HG03039 (cell line): ENCODE data around the gene NEDD4.
A peak's percentile ranks its signal among the peaks of the same experiment; 100 is the strongest.
"Not testable (repeated sequence)": the region's sequence is repeated elsewhere in the genome, so short reads cannot be mapped to it uniquely, and the experiment has no call there.

ENCODE experiments used
- ATAC-seq: cut with Tn5 transposase; IDR thresholded peaks from one replicate; pipeline ENCODE4 v1.9.1; 2021; ENCODE audit warnings: mild to moderate bottlenecking, moderate library complexity; ENCODE audit not compliant: unreplicated experiment

NEDD4 gene

DNA sequence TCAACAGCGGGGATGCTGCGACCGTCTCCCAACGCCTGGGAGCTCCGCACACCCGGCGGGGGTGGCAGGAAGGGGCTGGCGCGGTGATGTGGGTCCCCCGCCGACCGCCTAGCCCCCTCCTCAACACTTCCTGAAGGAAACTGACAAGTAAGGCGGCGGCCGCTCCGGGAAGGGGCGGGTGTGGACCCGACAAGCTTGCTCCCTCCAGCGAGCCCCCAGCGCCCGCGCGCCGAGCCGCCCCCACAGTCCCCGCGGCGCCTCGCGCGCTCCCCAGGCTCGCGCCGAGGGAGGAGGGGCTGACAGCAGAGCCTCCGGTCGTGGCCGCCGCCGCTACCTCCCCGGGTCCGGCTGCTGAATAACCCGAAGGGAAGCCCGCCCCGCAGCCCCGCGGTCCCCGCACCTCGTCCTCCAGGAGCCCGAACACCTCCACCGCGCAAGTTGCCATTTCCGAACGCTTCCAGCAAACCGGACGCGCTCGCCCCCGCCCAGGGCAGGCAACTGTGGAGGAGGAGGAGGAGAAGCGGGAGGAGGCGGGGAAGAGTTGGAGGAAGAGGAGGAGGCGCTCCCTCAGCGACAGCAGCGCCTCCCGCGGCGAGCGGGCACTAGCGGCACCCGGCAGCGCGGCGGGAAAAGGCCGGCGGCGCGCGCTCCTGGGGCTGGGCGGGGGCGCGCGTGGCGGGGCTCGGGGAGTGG, at the start of gene NEDD4:
Gene NEDD4 (minus strand): TSS at position 502 of the 693 bp plus-strand sequence. CDS start 57 bp downstream, at position 445.
- peak; percentile 87 for ATAC-seq

DNA sequence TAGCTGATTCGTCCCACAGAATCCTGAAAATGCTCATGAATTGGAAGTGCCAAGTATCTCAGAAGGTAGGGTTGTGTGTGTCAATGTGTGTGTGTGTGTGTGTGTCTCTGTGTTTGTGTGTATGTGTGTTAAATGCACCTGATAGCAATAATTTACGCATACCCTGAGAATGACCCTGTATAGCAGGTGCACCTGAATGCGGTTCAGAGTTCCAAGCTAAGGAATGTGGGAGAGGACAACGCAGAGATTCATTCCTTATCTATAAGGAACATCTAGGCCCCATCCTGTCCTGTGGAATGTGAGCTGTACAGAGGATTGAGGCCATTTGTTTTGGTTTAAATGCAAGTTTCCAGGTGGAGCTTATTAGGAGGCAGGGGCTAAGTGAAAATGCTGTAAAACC, 49.1 kb upstream of the NEDD4 start:
- ATAC-seq, result no peak

DNA sequence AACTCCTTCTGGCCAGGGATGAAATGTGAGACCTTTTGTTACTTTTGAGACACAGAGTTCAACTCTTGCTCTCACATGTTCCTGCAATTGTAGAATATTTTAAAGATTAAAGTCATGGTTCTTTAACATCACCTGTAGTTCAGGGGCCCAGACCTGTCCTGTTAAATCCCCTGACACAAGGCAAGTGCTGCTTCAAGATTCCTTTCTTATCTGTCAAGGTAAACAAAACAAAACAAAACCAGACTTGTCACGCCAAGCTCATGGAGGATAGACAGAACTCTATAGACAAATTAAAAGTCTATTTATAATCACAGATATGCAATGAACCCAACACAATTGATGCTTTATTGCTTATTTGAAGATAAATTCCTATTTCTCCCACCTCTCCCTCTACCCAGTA, 48.6 kb upstream of the NEDD4 start:
- ATAC-seq, result no peak

DNA sequence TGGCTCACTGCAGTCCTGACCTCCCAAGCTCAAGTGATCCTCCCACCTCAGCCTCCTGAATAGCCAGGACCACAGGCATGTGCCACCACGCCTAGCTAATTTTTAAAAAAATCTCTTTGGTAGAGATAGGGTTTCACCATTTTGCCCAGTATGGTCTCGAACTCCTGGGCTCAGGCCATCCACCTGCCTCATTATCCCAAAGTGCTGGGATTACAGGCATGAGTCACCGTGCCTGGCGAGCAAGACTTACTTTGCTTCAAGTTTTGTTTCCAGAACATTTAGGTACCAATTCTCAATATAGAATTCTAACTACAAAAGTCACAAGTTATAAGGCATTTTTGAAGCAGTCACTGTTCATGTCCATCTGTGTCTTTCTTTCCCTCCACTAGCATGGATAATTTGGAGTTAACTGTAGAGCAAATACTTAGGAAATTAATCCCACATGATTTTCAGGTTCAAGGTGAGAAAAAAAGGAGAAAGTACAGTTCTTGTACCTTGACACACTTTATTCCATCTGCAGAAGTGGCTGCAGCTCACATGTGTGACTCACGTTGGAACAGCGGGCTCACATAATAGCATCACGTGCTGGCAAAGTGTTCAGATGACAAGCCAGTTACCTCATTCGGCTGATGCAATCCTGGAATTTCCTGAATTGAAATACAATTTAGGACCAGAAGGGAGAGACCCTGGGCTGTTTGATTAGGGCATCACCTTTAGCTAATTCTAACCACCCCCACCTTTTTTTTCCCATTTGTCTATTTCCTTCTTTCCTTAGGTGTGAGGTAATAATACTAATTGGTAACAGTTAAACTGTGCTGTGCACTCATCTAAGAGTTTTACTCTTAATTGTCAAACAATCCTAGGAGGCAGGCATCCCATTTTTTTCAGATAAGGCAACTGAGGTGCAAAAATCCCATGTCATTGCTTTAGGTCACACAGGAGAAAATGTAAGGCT, 46.9 kb upstream of the NEDD4 start:
- no peak for ATAC-seq

DNA sequence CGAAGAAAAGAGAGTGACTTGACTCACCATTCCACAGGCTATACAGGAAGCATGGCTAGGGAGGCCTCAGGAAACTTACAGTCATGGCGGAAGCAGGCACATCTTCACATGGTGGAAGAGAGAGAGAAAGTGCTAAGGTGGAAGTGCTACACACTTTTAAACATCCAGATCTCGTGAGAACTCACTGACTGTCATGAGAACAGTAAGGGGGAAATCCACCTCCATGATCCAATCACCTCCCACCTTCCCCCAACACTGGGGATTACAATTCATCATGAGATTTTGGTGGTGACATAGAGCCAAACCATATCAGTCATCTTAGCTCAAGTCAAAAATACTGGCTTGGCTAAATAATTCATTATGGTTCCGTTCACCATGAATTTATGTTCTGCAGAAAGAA, 45.3 kb upstream of the NEDD4 start:
- no peak for ATAC-seq

DNA sequence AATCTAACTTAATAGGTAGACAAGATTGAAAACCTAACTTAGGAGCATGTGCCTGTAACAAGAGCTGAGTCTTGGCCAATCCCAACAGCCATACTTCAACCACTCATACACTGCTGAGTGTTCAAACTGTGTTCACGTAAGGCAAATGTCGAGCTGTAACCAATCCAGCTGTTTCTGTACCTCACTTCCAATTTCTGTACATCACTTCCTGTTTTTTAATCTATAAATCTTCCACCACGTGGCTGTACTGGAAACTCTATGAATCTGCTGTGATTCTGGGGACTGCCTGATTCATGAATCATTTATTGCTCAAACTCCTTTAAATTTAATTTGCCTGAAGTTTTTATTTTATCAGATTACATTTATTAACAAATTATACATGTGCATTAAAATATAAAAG, 44.6 kb upstream of the NEDD4 start:
- no peak for ATAC-seq

DNA sequence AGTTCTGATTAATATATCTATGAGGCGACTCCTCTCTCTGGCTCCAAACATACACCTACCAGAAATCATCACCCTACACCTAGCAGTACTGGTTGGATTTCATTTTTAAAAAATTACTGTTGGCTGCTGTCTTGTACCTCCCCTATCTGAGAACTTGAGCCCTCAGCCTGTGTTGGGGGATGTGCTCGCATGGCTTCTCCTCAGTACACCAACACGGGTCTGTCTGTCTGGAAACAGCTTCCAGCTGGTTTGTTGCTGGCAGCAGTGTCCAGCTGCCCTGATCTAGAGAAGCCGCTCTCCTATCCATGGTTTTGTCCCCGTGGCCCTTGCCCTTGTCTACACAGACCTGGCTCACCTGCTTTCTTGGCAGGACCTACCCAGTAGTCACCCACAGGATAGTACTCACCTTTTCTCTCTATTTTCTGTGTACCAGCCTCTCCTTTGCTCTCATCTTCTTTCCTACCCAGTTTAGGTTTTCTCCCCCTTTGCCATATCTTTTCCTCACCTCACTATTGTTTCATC, 43.2 kb upstream of the NEDD4 start:
- ATAC-seq, result no peak

DNA sequence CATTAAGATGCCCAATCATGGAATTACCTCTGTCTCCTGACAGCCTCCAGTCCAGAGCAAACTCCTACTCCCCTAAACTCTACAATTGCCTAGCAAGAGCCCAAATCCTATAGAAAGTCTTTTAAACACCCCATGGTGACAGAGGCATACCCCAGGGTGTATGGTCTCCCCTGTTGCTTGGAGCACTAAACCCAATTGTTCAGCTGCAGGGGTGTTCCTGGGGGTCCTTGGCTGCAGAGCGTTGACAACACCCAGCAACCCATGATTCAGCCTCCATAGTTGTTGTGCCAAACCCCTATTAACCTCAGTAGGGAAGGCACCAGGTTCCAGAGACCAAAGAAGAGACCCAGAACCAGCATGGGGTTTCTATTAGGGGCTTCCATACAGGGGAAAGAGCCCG, 41.8 kb upstream of the NEDD4 start:
- no peak for ATAC-seq

DNA sequence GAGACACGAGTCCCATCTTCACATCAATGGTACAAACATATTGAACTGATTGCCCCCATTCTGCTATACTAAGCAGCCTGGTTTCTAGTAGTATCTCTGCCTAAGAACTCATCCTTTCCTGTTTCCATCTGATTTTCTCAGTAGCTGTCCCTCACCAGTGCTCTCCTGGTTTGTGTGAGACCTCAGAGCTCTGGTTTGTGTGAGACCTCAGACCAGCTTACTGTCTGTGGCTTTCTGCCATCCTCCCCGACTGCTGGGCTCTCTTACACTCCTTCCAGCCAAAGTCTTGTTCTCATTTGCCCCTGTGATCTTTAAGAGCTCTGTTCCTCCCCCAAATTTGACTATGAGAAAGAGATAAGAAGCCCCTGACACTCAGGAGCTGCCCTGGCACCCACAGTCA, 41.1 kb upstream of the NEDD4 start:
- no peak for ATAC-seq

DNA sequence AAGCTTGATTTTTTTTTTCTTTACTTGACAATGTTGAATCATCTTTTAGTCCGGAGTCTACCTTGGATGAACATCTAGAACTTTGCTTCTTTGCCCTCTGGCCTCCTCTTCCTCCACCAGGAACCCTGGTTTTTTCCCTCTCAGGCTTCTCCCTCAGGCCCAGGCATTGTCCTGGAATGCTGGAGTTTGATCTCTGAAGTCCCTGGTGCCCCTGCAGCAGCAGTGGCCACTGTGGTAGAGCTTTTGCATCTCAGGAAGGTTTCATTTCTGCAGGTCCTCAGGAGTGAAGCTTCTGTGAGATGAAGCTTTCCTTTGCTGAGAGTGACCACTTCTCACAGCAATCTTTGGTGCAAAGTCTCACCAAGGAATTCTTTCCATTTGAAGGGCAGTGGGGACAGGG, 39.0 kb upstream of the NEDD4 start:
- ATAC-seq, result no peak

DNA sequence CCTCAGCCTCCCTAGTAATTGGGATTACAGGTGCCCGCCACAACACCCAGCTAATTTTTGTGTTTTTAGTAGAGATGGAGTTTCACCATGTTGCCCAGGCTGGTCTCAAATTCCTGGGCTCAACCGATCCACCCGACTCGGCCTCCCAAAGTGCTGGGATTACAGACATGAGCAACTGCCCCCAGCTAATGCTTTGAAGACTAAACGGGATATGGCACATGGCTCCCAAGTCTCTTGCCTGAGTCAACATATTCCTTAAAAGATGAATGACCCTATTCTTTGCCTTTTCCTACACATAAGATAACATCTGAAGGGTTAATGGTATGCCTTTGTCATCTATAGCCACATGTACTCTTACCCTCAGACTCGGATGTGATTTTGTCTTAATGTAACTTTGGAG, 38.4 kb upstream of the NEDD4 start:
- no peak for ATAC-seq

DNA sequence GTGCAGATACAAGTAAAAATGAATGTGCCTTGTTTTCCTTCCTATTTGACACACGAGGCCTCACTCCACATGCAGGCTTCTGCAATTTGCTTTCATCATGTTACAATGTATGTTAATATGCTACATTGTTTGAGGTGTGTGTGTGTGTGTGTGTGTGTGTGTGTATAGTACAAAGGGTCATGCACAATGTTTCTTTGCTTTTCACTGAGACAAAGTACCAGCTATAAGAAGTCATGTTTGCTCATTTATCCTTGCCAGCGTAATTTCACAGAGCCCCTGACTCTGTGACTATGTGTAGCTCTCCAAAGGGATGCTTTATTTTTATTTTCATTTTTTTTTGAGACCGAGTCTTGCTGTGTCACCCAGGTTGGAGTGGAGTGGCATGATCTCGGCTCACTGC, 38.0 kb upstream of the NEDD4 start:
- ATAC-seq, result no peak

DNA sequence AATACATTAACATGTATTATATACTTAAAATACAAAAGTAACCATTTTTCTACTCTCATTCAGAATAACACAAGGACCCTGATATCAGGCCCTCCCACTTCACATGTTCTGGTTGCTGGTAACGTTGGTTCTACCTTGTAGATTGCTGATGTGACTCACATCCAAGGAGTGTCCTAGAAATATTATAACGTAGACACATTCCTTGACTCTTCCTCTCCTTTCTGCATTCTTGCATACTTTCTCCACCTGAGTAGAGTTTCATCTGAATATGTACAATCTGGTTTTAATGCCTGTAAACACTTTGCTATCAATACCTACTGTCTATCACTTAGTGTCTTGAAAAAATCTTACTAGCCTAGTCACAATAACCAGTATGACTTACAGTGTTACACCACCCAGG, 35.0 kb upstream of the NEDD4 start:
- ATAC-seq, result no peak

DNA sequence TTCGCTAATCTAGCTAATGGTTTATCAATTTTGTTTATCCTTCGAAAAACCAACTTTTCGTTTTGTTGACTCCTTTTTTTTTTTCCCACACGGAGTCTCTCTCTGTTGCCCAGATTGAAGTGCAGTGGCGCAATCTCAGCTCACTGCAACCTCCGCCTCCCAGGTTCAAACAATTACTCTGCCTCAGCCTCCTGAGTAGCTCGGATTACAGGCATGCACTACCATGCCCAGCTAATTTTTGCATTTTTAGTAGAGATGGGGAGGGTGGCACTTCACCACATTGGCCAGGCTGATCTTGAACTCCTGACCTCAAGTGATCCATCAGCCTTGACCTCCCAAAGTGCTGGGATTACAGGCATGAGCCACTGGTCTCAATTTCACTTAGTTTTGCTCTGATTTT, 29.7 kb upstream of the NEDD4 start:
- not testable (repeated sequence) for ATAC-seq

DNA sequence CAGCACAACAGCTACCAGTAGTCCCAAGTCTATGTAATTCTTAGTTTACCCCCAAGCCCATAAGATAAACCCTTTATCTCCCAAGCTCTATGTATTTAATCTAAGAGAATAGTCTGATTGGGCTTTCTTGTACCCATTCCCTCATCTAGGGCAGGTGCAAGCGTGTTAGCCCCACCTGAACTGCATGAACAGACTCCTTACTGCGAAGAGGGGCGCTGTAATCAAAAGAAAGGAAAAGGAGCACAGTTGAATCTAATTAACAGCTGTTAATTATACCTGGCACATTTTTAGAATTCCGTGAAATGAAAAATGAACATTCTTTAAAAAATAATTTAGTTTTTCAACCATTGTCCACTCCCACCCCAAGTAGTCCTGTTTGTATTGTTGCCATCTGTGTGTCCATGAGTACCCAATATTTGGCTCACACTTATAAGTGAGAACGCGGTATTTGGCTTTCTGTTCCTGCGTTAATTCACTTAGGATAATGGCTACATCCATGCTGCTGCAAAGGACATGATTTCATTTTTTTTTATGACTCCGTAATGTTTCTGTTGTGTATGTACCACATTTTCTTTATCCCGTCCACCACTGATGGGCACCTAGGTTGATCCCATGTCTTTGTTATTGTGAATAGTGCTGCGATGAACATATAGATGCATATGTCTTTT, 26.5 kb upstream of the NEDD4 start:
- ATAC-seq, result no peak

DNA sequence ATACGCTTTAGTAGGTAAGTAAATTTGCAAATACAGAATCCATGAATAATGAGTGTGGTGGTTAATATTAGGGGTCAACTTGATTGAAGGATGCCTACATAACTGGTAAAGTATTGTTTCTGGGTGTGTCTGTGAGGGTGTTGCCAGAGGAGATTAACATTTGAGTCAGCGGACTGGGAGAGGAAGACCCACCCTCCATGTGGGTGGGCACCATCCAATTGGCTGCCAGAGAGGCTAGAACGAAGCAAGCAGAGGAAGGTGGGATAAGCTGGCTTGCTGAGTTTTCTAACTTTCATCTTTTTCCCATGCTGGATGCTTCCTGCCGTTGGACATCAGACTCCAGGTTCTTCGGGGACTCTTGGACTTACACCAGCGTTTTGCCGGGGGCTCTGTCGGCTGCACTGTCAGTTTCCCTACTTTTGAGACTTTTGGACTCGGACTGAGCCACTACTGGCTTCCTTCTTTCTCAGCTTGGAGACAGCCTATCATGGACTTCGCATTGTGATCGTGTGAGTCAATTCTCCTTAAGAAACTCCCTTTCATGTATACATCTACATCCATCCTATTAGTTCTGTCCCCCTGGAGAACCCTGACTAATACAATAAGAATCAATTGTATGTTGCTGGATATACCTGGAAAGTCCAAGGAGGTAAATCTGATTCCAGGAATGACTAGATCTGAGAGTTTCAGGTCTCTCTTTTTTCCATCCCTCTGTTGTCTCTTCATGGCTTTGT, 25.8 kb upstream of the NEDD4 start:
- no peak for ATAC-seq

DNA sequence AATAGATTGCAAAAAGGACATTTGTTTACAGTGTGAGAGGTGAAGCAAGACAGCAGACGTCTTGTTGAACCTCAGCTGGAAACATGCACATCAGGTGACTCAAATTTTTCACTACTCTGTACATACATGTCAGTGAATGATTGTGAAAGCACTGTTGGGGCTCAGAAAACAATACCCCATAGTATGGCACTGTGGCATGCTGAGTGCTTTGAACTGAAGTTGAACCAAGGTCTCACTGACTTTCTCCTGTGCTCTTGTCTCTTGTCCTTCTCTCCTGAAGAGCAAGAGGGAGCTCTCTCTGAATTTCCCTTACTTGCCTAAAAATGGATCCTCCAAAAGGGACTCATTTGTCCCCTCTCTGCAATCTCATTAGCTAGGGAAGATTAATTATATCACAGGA, 24.5 kb upstream of the NEDD4 start:
- no peak for ATAC-seq

DNA sequence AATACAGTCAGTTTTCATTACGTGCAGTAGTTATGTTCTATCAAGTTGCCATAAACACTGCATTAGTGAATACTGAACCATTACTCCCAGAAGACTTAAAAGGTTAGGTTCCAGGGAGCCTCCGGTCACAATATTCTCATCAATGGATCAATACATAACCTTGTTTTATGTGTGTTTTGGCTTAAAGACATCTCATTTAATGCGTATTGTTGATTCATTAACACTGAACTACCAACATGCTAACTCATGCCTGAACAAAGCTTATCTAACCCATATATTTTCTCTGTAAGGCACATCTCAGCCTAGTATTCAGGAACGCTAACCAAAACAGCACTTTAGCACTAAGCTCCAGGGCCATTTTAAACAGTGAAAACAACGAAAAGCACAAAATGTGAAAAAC, 24.1 kb upstream of the NEDD4 start:
- no peak for ATAC-seq

DNA sequence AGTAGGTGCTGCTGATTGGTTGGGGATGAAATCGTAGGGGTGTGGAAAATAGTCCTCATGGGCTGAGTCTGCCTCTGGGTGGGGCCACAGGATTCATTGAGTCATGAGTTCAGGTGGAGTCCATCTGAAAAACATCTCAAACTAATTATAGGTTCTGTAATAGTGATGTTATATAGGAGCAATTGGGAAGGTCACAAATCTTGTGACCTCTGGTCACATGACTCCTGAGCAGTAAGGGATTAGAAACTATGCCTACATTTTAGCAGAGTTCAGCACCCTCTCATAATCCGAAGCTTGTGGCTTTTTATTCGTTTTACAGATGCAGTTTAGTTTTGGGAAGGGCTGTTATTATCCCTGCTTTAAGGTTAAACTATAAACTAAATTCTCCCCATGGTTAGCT, 22.9 kb upstream of the NEDD4 start:
- ATAC-seq, result no peak

DNA sequence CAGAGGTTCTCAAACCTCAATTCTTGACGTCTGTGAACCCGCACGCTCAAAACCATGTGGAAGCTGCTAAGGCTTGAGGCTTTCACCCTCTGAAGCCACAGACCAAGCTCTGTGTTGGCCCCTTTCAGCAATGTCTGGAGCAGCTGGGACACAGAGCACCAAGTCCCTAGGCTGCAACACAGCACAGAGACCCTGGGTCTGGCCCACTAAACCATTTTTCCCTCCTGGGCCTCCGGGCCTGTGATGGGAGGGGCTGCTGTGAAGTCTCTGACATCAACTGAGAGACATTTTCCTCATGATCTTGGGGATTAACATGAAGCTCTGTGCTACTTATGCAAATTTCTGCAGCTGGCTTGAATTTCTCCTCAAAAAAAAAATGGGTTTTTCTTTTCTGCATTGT, 21.3 kb upstream of the NEDD4 start:
- no peak for ATAC-seq

DNA sequence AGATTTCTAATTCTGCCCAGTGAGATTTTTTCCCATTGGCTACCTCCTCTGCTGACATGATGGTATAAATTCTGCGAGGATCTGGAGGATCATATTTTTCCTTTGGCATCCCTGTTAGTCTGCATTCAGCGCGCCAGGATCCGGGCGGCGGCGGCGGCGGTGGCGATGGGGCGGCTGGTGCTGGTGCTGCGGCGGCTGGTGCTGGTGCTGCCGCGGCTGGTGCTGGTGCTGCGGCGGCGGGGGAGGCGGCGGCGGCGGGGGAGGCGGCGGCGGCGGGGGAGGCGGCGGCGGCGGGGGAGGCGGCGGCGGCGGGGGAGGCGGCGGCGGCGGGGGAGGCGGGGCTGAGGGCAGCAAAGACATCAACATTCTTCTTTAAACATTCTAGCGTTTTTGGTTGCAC, 13.6 kb upstream of the NEDD4 start:
- ATAC-seq, result not testable (repeated sequence)
